Measurements from ENCODE around the gene SERPINB5.

Gene SERPINB5

DNA sequence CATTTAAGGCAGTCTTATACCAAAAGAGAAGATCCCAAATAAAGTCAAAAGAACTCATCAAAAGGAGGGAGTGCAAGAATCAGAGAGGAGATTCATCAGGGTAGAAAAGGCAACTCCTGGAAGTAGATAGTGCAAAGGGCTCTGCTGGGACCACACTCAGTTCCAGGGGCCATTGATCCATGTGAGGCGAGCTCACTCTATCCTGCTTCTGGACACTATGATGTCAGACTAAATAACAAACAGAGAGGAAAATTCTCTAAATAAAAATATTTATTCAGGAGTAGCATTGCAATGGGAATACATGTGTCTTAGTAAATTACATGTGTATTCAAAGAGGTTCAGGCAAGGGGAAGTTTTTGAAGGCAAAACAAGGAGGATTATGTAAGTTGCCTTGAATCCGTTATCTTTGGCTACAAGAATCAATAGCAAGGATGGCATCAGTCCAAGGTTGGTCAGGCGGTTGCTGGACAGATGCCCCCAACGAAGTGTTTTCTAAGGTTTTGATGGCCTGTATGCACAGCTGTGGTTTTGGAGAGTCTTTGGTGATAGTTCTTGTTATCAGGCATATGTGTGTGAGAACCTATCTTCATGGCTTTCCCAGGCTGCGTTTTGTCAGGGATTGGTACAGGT lies 52.2 kb downstream of the SERPINB5 start:
- no peak for DNase-seq (ENCODE audit: low spot score)

GRCh38 chr18:63532471-63532870 lies 55.7 kb downstream of the SERPINB5 start:
- DNase-seq (ENCODE audit: low spot score): no peak

DNA sequence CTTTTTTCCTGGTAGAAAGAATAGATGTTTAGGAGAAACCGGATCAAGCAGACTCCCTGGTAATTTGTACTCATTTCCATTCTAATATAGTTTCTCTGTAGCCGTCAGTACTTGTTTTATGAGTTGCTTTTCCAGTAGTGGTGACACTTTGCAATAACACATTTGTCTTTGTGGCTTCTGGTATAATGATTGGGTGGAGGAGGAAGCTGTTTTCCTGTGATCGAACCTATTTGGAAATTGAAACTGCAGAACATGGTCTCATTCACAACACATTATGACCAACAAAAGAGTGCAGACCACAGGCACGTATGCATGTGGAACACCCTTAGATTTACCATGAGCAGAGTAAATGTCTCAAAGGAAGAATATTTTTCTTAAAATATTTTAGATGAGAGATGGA lies 57.9 kb downstream of the SERPINB5 start:
- no peak for DNase-seq (ENCODE audit: low spot score)

DNA sequence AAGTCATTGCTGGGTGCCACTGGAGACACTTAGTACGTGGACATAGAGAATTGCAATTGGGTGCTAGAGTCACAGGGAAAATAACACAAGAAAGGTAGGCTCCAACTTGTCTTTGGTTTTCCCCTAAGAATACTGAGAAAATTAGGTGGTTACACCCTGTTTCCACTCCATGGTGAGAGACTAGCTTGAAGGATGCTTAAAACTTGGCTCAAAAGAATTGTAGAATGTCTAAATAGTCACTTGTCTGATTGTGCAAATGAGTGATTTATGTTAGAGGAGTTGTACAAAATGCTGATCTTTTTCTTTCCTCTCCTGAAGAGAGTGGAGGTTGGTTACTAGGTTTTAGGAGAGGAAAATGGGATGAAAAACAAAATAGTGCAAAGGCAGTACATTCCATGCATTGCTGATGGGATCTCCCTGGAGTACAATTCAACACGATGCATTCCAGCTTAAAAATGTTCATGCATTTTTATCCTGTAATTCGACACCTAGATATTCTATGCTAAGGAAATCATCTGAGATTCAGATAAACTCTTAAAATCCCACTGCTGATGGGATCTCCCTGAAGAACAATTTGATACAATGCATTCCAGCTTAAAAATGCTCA lies 63.2 kb downstream of the SERPINB5 start:
- DNase-seq (ENCODE audit: low spot score): no peak

DNA sequence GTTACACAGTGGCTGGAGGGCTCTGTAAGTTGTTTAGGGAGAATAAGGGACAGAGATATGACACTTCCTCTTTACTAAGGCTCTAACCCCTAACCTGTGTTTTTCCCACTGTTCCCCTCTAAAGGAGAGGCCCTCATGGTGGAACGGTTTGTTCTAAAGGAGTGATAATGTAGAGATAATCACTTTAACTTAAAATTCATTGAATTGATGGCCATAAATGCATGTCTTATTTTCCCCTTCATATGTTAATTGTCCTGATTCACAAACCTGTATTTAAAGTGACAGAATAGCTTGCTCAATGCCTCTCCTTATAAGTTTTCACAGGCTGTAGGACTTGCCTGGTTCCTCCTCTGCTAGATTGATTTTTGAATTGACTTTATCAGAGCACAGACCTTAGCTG lies 65.3 kb downstream of the SERPINB5 start, which contains the start of gene SERPINB12:
SERPINB12 (plus strand) TSS at position 301 of the 400 bp plus-strand sequence. CDS start 13,791 bp downstream, outside the sequence.
- no peak for DNase-seq (ENCODE audit: low spot score)

- DNase-seq (ENCODE audit: low spot score): no peak
Measured at GRCh38 chr18:63544017-63544416, 67.3 kb downstream of the SERPINB5 start.

DNA sequence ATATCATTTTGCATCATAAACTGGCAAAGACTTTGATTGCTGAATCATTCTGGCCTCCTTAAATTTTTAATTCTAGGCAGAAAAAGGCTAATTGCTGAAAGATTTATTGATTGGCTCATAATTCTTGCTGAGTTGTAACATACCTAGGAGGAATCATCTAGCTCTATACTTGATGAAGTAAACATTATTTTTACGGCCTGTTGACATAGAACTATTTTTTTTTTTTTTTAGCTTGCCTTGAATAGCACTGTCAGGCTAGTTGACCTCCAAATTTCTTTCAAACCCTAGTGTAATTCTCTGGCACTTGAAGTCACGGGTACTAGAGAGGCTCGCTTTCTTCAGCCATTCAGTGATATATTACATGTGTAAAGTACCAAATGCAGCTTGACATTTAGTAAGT lies 68.2 kb downstream of the SERPINB5 start:
- DNase-seq (ENCODE audit: low spot score): no peak

- no peak for DNase-seq (ENCODE audit: low spot score)
Measured at GRCh38 chr18:63550068-63550467, 73.3 kb downstream of the SERPINB5 start.

GRCh38 chr18:63551769-63552168 lies 75.0 kb downstream of the SERPINB5 start:
- no peak for DNase-seq (ENCODE audit: low spot score)

DNA sequence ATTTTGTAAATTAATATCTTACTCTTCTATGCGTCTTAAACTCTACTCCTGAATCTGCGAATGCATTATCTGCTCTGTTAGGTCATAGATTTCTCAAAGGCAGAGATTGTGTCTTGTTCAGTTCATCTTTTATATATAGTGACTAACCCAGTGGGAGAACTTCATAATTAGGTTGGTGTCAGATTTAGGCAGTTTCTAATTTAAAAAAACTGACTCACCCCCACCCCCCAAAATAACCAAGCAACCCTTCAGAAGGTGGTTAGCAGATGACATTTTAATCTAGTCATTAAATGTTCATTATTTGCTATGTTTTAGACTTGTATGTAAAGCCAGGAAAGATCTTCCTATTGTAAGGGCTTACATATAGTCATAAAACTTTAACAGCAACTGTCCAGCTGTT lies 75.8 kb downstream of the SERPINB5 start:
- DNase-seq (ENCODE audit: low spot score): no peak

DNA sequence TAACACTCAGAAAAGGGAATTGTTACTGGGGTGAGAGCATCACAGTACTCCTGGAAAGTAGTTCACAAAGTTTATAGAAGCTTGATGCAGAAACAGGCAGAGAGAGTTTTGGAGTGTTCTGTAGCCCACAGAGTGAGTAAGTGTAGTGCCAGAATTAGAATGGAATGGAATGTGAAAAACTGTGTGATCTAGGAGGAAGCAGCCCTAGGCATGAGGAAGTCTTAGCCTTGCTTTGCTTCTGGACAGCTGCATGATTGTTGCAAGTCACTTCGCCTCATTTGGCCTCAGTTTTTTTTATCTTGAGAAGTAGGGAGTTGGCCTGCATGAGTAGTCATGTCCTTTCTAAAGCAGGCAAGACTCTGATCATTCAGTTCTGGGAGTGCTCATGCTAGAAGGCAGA lies 76.3 kb downstream of the SERPINB5 start:
- peak; percentile 26 for DNase-seq (ENCODE audit: low spot score)
